NCI-H526 (cell line): ENCODE results near the gene FERMT1.
"Not testable (repeated sequence)": the region's sequence is repeated elsewhere in the genome, so short reads cannot be mapped to it uniquely, and the experiment has no call there.

Experiments used
- DNase-seq, 2 experiments: peaks; one replicate each; lab custom pipeline; 2025; lab: John Stamatoyannopoulos, UW

Gene FERMT1

GRCh38 chr20:6069669-6070068, 53.2 kb downstream of the FERMT1 start:
- DNase-seq = no peak

DNA sequence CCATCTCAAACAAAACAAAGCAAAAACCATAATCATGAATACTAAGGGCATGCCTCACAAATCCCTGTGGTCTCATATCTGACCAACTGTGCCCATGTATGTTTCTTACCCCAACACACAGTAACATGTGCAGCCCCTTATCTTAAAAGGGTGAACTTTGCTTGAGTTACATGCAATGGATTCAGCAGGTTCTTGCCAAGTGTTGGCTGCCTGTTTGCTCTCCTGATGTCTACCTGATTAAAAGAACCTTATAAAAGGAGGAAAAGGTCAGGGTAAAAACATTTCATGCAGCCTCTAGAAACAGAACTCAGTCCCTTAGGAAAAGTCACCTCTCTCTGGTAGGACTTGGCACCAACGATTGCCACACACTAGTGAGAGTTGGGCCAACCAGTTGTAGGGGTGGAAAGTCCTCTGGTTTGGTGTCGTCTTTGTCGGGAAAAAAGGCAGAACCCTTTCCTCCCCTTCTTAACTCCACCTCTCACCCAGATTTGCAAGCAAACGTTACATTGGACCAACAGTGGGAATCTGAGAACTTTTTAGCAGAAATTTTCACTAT, 55.0 kb downstream of the FERMT1 start:
- DNase-seq = no peak

DNA sequence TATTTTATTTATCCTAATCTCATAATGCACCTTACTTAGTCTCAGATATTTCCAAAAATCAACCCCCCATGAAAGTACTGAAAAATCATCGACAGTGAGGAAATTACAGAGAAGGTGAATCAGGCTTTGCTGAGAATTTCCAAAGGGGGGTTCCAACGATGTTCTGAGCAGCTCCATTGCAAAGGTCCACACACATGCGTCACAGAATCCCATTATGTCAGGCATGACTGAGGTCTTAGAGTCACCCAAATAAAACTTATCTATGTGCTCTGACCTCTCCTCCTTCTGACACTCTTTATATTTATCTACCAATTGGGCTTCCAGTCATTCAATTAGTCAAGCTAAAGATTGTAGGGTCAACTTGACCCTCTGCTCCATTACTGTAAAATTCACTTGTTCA, 56.2 kb downstream of the FERMT1 start:
- DNase-seq = no peak

GRCh38 chr20:6061544-6061943, 61.3 kb downstream of the FERMT1 start:
- no peak for DNase-seq

DNA sequence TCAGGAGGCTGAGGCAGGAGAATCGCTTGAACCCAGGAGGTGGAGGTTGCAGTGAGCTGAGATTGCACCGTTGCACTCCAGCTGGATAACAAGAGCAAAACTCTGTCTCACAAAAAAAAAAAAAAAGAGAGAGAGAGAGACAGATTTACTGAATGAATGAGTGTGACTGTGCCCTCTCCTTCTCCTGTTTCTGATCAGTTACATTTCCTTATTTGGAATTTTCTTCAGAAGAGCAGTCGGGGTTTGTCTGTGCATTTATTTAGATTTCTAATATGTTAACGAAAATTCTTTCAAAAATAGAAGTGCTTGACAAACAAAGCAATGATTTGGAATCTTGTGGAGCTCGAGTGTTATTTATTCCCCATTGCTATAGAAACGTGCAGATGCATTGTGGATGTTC, 62.6 kb downstream of the FERMT1 start:
- DNase-seq = no peak

GRCh38 chr20:6058684-6059295, 64.0 kb downstream of the FERMT1 start:
- DNase-seq = peak; percentile 71 to 84

- no peak for DNase-seq
Observed at GRCh38 chr20:6057691-6058090, 65.1 kb downstream of the FERMT1 start.

GRCh38 chr20:6057139-6057538, 65.7 kb downstream of the FERMT1 start:
- DNase-seq = no peak

DNA sequence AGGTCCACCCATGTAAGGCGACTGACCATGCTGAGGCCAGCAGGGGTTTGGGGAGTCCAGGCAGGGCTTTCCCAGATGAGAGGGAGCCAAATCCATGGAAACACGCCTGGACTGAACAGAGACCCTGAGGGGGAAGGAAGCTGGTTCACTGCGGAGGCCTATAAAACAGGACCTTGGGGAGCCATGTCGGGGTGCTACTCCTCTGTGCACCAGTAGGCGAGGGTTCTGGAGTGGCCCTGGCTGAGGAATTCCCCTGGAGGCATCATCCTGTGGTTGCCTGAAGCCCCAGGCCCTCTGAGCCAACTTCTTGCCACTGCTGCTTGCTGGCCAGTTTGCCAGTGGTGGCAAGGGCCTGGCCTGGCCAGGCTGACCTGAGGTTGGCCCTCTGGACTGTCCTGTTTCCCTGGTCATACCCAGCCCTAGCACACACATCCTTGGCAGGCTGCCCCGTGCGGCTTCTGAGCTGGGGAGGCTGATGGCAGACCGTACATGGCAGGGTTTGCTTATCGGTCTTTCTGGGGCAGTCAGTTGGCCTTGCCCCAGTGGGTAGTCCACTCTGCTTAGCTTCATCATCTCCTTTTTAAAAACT, 66.8 kb downstream of the FERMT1 start:
- DNase-seq = no peak

- no peak for DNase-seq
Observed at GRCh38 chr20:6055161-6055783, 67.6 kb downstream of the FERMT1 start.

GRCh38 chr20:6054689-6055051, 68.2 kb downstream of the FERMT1 start:
- DNase-seq = not testable (repeated sequence)

DNA sequence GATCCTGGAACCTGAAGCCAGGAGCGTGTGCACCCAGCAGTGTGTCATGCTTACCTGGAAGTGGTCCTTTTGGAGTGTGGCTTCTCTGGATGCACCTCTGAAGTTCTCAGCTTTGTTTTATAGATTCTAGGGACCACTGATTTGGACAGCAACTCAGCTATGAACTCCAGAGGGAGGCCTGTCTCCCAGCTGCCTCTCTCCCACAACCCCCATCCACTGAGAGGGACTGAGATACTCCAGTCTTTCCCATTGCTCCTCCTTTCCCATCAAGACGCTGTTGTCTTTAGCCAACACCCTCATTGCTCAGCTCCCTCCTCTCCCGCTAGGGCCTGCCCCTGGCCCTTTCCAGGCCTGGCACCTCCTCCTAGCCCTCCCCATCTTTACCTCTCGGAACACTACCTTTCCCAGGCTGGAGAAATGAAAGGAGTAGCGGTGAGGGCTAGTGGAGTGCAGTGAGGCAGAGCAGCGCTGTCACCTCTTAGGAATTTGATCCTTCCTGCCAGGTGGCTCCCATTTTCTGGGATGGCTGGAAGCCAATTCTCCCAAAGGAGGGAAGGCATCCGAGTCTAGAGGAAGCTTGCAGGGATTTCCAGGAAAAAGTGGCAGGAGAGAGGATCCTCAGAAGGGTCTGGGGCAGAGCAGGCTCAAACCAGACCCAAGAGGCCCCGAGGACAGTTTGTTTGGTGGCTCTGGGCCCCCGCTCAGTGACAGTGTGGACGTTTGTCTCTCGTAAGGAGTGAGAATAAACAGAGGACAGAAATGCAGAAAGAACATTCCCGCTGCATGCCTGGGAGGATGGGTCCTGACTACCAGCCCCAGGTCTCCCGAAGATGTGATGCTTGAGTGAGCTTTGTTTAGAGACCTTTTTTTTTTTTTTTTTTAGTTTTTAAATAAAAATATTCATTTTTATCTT, 68.8 kb downstream of the FERMT1 start, which contains the start of gene LRRN4:
Gene LRRN4 (minus strand): TSS at position 285 of the 913 bp plus-strand sequence. CDS start 1,261 bp downstream, outside the sequence.
- DNase-seq = peak; percentile 20 to 66

DNA sequence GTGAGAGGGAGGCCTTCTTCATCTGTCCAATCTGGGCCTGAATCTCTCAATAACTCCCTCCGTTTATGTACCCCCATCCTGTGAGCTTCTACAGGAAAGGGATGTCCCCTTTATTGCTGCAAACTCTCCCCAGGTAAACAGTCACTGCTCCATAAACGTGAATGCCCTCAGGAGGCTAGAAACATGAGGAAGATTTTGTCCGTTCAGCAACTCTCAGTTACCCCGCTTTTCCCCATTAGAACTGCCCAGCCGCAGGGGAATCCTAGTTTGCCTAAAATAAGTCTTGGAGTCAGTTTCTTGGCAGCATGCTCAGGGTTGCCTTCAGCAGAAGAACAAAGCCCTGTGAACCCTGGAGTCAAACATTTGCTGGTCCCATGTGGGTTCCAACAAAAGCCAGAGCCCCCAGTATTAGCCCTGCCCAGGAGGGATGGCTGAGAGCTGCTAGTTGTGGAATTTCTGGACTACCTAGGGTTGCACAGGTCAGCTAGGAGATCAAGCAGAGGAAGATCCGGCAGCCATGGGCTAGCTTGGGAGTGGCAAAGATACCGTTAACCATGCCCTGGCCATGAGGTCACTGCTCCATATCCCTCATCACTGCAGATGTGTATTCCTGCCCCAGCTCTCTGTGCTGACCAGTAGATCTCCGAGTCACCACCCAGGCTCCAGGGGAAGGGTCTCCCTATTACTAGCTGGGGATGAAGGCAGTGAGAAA, 69.6 kb downstream of the FERMT1 start:
- DNase-seq = no peak

GRCh38 chr20:6051505-6051904, 71.3 kb downstream of the FERMT1 start:
- no peak for DNase-seq

GRCh38 chr20:6048391-6048790, 74.4 kb downstream of the FERMT1 start:
- DNase-seq = no peak

GRCh38 chr20:6046432-6046831, 76.4 kb downstream of the FERMT1 start:
- no peak for DNase-seq

GRCh38 chr20:6045566-6045965, 77.3 kb downstream of the FERMT1 start:
- DNase-seq = no peak

DNA sequence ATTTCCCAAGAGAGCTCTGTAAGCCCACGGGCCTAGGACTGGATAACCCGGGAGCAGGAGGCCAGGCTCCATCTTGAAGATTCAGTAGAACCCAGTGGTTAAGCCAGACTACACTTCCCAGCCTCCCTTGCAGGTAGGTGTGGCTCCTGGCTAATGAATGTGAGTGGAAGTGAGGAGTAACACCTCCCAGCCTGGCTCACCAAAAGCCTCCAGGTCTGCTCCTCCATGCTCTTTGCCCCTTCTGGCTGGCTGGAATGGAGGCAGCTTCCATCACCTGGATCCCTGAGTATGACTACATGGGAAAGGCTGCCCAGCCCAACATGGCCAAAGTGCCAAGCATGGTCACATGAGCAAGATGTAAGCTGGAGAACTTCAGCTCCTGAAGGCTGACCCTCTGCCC, 78.7 kb downstream of the FERMT1 start:
- peak in 1 of 2 experiments; percentile 28 for DNase-seq

- DNase-seq = no peak
Observed at GRCh38 chr20:6041808-6042265, 81.0 kb downstream of the FERMT1 start.

DNA sequence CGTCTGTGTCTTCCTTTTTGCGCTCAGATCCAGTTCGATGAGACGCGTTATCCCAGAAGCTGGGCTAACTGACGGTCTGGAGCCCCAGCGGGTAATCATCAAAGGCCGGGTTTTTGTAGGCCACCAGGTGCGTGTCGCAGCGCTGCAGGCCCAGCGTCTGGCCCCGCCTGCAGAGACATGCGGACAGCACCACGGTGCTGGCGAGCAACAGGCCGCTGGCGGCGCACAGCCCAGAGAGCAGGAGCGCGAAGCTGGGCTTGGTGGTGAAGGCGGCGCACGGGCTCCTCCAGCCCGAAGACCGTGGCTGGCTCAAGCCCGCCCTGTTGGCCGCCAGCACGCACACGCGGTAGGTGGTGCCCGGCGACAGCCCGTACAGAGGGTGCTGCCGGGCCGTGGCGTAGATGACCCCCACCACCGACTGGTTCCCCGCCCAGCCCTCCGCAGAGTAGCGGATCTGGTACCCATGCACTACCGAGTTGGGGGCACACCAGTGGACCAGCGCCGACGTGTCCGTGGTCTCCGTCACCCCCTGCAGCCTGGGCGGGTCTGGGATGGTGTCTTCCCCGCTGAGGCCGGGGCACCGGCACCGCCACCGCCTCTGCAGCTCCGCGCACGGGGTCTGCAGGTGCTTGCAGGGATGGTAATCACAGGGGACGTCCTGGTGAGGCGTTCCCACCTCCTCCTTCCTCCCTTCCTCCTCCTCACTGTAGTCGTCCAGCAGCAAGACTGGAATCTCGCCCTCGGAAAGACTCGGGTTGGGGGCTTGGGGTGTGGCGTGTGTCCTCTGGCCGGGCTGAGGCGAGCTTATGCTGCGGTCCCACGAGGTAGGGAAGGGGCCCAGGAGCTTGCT, 81.6 kb downstream of the FERMT1 start:
- no peak for DNase-seq
